ENCODE measurements around the gene THEM5.

GRCh38 chr1:151854658-151855057 lies 1.1 kb upstream of the THEM5 start:
- TF ChIP-seq CTCF (IDR thresholded peaks at IDR 0.05) (no peak), POLR2A (IDR thresholded peaks at IDR 0.05) (no peak), POLR2AphosphoS5 (IDR thresholded peaks at IDR 0.05) (no peak)

All from stomach (tissue), 4 donors.